GM18498 (cell line): ENCODE data around the gene PTCD1.
"Not testable (repeated sequence)": the region's sequence is repeated elsewhere in the genome, so short reads cannot be mapped to it uniquely, and the experiment has no call there.

Experiments used
- ATAC-seq: cut with Tn5 transposase; IDR thresholded peaks from one replicate; pipeline ENCODE4 v1.9.1; 2021; ENCODE audit warnings: mild to moderate bottlenecking, moderate library complexity; ENCODE audit not compliant: unreplicated experiment

Gene PTCD1

DNA sequence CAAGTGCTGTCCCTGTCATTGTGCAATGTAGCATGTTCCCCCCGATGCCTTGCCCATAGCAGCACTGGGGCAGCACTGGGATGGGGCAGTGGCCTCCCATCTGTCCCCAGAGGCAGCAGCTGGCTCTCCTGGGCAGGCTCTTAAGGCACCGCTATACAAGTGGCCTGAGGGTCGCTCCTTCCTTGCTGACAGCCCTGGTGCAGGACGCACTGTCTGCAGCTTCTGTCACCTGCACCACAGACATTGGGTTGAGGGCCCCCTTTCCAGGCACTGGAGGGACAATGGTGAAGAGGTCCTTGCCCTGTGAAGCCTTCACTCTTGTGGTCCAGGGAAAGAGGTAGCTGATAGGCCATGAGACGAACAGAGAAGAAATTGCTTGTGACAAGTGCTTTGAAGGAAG, 10.7 kb upstream of the PTCD1 start:
- no peak for ATAC-seq

- ATAC-seq = no peak
Observed at GRCh38 chr7:99448855-99449254, 10.3 kb upstream of the PTCD1 start.

GRCh38 chr7:99447943-99448342, 9.3 kb upstream of the PTCD1 start:
- ATAC-seq = no peak

DNA sequence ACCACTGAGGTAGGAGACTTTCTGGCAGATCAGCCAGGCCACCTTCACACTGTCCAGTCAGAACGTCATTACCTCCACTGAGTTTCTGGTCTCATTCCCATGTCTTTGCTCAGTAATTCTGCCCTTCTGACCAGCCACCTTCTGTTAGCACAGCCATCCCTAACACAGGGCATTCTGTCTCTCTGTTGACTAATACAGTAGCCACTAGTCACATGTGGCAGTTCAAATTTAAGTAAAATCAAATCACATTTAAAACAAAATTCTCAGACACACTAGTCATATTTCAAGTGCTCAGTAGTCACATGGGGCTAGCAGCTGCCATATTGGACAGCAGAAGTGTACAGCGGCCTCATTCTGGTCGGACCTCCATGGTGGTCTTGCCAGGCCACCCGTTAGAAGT, 7.5 kb upstream of the PTCD1 start:
- no peak for ATAC-seq

DNA sequence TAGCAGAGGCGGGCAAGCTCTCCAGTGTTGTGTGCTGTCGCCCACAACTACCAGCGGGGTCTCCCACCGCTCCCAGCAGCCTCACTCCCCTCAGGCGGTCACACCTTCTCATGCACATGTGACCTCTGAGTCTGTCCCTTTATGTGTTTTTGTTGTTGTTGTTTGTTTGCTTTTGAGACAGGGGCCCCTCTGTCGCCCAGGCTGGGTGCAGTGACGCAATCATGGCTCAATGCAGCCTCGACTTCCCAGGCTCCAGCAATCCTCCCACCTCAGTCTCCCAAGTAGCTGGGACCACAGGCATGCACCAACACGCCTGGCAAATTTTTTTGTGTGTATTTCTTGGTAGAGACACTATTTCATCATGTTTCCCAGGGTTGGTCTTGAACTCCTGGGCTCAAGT, 1.6 kb upstream of the PTCD1 start:
- no peak for ATAC-seq

- no peak for ATAC-seq
Observed at GRCh38 chr7:99437946-99438572, 539 bp downstream of the PTCD1 start.

DNA sequence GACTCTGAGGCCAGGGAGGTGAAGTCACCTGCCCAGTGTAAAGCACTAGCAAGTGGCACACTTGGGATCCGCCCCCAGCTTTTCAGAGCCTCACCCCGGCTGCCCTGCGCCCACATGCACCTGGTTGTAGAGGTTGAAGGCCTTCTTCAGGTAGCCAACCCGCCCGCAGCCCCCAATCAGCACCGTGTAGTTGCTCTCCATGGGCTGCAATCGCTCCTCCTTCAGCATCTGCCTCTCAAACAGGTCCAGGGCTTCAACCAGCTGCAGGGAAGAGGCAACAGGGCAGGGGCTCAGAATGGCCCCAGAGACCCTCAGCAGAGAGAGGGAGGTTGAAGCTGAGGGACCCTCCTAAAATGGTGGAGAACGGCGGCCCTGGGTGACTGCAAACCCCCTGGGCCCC, 5.4 kb downstream of the PTCD1 start:
- ATAC-seq = no peak

GRCh38 chr7:99431756-99432540, 6.7 kb downstream of the PTCD1 start:
- ATAC-seq = not testable (repeated sequence)

GRCh38 chr7:99429756-99430155, 8.8 kb downstream of the PTCD1 start:
- ATAC-seq = no peak

DNA sequence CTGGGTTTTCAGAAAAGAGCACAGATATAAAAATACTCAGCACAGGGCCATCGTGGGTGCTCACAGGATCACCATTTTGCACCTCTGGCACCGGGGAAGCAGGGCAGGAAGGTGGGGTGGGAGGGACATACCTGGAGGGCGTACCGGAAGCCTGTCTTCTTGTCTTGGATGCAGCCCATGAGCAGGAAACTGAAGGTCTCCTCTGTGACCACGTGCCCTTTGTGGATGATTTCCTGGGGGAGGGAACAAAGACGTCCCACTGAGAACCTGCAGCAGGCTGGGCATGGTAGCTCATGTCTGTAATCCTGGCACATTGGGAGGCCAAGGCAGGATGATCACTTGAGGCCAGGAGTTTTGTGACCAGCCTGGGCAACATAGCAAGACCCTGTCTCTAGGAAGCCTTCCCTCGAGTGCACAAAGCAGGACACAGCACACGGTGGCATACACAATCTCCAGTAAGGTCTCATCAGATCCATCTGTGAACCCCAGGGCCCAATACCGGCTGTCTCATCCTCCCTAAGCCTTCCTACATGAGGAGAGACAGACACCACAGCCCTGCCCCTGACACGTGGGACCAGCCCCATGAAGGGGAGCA, 9.5 kb downstream of the PTCD1 start:
- ATAC-seq = no peak

GRCh38 chr7:99424932-99425730, 13.5 kb downstream of the PTCD1 start:
- no peak for ATAC-seq

DNA sequence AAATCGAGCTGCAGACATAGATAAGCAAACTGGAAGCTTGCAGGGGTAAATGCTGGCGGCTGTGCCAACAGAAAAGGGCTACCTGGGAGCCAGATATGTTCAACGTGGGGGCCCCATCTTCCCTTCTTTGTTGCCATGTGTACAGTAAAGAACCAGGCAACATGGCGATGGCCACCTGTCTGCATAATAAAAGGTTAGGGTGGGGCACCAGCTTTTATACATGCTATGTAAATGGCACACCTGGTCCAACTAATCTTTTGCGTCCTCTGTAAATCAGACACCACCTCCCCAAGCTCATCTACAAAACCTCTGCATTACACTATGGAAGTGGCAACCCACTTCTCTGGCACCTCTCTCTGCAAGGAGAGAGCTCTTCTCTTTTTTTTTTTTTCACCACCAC, 16.0 kb downstream of the PTCD1 start:
- no peak for ATAC-seq

- ATAC-seq = no peak
Observed at GRCh38 chr7:99422186-99422585, 16.4 kb downstream of the PTCD1 start.

DNA sequence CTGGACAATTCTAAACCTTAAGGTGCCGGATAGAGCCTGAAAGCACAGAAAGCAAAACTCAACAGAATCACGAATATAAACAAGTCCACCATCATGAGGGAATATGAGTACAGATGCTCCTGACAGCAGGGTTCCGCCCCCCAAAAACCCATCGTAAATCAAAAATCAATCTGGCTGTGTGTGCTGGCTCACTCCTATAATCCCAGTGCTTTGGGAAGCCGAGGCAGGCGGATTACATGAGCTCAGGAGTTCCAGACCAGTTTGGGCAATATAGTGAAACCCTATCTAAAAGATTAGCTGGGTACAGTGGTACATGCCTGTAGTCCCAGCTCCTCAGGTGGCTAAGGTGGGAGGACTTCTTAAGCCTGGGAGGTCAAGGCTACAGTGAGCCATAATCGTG, 17.6 kb downstream of the PTCD1 start:
- no peak for ATAC-seq

DNA sequence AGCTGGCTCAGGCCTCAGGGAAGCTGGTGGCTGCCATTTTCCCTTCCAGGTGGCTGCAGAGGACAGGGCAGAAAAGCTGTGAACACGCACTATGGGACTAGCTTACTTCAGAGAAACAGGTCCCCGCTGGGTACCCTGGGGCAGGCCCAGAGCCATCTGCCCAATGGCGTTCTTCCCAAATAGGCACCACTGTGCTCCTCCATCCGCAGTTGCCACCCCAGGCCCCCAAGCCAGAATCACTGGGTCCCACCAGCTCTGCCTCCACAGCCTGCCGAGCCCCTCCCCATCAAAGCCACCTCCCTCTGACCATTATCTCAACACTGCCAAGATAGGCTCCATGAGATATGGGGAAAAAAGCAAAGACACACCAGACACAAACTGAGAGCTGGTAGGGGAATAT, 18.4 kb downstream of the PTCD1 start:
- ATAC-seq = no peak

GRCh38 chr7:99419323-99420021, 19.1 kb downstream of the PTCD1 start:
- no peak for ATAC-seq

GRCh38 chr7:99418260-99418659, 20.3 kb downstream of the PTCD1 start:
- ATAC-seq = no peak

DNA sequence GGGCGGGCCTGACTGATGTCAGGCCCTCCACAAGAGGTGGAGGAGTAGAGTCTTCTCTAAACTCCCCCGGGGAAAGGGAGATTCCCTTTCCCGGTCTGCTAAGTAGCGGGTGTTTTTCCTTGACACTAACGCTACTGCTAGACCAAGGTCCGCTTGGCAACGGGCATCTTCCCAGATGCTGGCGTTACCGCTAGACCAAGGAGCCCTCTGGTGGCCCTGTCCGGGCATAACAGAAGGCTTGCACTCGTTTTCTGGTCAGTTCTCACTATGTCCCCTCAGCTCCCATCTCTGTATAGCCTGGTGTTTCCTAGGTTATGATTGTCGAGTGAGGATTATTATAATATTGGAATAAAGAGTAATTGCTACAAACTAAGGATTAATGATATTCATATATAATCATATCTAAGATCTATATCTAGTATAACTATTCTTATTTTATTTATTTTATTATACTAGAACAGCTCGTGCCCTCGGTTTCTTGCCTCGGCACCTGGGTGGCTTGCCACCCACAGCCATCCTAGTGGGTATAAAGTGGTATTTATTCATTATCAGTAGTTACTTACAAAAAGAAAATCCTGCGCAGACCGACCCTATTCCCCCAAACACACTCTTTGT, 23.0 kb downstream of the PTCD1 start:
- not testable (repeated sequence) for ATAC-seq

GRCh38 chr7:99410635-99411034, 28.0 kb downstream of the PTCD1 start:
- no peak for ATAC-seq

GRCh38 chr7:99409806-99410205, 28.8 kb downstream of the PTCD1 start:
- ATAC-seq = no peak
